Esophagus muscularis mucosa (tissue), 3 donors: ENCODE data around the gene TMEM61.

Source experiments
- CTCF ChIP-seq, 3 experiments: fragments of 200-600 bp in 2 of 3; fragments of 450-650 bp in 1 of 3; sonication (generic) in 2 of 3; IDR thresholded peaks; one replicate each; pipeline ENCODE4 v1.5.1; 2017 to 2019; ENCODE audit warnings: antibody characterized with exemption in 3 of 3, mild to moderate bottlenecking in 2 of 3, moderate library complexity in 1 of 3
- POLR2A ChIP-seq: fragments of 450-650 bp; IDR thresholded peaks from one replicate; pipeline ENCODE4 v1.6.1; 2017; ENCODE audit warnings: antibody characterized with exemption, moderate library complexity, mild to moderate bottlenecking, low read depth

GRCh38 chr1:54962612-54963395 lies 17.6 kb upstream of the TMEM61 start:
- TF ChIP-seq CTCF (IDR thresholded peaks at IDR 0.05) = no peak
- no peak for TF ChIP-seq POLR2A
